Smooth muscle cell of the brain vasculature (primary cell): Measurements from ENCODE around the gene EPB41L1.

Experiments used
- DNase-seq: peaks from one replicate; pipeline ENCODE4 v3.0.0-alpha.2; 2012; ENCODE audit warnings: low read depth, low spot score

Gene EPB41L1

DNA sequence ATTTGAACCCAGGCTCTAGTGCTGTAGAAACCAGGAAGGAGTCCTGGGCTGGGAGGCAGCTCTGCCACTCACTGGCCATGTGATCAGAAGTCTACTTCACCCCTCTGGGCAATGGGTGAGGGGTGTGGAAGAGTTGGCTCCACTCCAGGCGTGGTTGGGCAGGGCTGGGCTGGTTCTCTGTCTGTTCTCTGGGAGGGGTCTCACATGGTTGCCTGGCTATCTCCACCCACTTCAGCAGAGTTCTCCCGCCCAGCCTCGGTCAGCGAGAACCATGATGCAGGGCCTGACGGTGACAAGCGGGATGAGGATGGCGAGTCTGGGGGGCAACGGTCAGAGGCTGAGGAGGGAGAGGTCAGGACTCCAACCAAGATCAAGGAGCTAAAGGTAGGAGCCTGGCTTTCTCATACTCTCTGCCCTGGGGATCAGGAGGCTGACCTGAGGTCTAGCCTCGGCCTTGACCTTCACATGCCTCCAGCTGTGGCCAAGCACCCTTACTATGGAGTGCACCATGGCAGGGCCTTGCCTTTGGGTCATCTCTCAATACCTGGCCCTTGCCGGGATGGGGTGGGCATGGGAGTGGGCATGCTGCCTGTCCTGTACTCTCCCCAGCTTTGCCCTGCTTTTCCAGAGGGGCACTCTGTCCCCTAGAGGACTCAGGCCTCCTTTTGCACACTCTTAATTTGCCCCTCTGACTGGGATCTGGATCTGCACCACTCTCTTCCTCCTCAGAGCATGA lies 39.6 kb downstream of the EPB41L1 start:
- DNase-seq, result no peak

DNA sequence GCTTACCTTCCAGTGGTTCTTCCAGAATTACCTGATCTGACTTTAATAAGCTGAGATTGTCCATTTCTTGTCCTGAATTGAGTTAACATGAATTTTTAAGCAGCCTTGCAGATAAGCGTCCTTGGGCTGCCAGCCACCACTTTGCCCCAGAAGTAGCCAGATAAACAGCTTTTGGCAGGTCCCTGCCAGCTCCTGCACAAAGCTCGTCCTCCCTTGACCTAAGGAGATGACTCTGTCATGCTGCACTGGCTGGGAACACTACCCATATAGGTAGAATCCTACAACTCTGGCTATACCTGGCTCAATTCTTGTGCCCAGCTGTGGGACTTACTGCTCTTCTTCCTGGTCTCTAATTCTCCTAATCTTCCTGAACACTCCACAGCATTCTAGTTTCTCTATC lies 42.1 kb downstream of the EPB41L1 start:
- DNase-seq, result no peak

- no peak for DNase-seq
Measured at GRCh38 chr20:36197271-36197670, 42.7 kb downstream of the EPB41L1 start.

DNA sequence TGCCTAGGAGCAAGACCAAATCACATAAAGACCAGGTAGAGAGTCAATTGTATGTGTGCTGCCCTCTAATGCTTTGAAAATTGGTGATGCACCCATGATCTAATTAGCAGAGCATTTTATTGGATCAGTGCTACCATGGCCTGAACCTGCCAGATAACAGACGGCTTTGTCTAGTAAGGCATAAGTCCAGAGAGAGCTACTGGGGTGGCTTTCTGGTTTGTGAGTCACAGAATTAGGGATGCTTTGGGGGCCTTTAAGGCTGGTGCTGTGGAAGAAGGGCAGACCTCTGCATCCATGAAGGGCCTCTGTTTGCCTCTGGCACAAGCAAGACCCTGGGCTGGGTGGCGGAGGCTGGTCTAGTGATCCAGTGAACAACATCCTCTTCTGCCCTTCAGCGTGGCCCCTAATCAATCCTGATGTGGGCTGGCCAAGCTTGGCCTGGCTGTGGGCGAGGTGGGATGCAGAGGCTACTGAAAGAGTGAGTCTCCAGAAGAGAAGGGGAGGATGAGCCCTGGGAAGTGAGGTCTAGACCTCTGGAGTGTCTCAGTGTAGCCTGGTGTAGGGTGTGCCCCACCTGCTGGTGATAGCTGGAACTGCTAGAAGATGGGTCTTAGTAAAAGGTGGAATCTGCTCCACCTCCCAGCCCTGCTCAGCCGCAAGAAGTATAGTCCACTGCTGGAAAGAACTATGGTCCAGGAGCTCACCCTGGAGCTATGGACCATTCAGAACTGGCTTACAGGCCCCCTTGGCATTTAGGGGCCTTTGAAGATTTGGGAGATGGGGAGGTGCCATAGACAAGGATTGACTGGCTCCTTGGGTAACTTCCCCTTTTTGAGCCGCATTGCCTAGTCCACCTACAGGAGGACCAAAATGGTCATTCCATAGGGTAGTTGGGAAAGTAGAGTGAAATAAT lies 45.1 kb downstream of the EPB41L1 start:
- DNase-seq, result peak; percentile 35

DNA sequence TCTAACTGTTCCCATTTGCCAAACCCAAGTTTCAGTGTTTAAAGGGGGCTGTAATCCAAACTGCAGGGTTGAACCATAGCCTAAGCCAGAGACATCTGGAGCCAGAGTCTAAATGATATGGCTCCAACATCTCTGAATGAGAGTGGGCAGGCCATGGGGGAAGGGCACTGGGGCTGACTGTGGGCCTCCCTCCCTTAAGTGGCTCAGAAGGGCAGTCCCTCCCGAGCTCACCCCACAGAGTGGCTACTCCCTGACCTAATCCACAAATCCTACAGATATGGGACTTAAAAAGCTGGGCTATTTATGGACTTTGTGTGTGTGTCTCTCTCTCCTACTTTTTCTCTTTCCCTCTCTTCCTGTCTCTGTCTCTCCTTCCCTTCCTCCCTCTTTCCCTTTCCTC lies 45.9 kb downstream of the EPB41L1 start:
- no peak for DNase-seq

DNA sequence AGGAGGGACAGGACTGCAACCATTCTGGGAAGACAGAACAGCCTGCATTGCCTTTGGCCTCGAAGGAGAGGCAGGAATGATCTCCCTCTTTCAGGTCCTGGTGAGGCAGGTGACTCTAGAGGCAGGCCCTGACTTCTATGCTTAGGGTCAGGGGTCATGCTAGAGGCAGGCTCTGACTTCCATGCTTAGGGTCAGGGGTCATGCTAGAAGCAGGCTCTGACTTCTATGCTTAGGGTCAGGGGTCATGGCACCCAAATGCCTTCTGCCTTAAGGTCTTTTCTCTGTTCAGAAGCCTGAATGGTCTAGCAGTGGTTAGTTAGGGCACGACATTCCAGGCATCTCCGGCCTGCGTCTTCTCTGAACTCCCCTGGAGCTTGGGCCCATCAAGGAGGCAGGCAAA lies 46.7 kb downstream of the EPB41L1 start:
- DNase-seq, result no peak

DNA sequence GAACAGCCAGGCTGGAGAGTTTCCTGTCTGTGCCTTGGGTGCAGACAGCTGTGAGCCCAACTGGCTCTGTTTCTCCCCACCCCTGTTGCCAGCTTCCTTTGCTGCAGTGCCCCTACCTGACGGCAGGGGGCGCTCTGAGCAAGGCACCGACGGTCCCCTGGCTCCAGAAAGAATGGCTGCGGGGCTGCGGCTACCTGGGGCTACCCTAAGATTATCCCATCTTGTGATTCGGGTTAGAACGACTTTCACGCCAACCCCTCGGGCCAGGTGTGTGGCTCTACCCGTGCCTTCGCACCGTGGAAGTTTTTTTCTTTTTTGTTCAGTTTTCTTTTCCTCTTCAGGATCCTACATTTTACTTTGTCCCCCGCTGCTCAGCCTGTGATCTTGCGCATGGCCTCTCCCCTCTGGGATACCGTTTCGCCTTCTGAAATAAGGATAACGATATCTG lies 48.4 kb downstream of the EPB41L1 start:
- no peak for DNase-seq

- no peak for DNase-seq
Measured at GRCh38 chr20:36203861-36204260, 49.3 kb downstream of the EPB41L1 start.

DNA sequence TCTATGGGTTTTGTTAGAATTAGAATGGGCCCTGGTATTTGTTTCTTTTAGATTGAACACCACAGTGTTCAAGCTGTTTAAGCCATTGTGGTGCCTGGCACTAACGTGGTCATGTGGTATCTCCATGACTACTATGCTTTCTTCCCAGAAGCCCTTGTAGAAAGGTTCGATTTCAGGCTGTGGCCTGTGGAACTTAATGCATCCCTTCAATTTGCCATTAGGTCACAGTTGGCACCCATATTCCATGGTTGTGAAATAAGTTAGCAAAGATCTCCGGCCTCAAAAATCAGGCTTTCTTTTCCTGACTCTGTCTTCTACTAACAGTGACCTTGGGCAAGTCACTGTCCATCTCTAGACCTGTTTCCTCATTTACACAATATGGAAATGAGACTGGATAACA lies 50.5 kb downstream of the EPB41L1 start:
- DNase-seq, result no peak

DNA sequence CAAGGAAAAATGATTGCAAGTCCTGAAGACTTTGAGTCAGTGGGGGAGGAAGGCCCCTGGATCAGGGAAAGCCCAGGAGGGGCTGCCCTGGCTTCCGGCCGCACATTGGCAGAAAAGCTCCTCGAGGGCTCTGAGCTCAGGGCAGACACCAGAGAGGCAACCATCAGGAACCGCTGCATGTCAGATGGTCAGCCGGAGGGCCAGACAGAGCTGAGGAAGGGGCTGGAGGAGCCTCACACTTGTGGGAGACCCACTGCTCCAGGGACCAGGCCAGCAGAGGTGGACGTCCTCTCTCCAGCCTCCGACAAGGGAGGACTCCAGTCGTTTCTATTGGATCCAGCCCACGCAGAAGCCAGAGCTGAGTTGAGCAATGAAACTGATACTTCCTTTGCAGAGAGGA lies 51.5 kb downstream of the EPB41L1 start:
- no peak for DNase-seq

DNA sequence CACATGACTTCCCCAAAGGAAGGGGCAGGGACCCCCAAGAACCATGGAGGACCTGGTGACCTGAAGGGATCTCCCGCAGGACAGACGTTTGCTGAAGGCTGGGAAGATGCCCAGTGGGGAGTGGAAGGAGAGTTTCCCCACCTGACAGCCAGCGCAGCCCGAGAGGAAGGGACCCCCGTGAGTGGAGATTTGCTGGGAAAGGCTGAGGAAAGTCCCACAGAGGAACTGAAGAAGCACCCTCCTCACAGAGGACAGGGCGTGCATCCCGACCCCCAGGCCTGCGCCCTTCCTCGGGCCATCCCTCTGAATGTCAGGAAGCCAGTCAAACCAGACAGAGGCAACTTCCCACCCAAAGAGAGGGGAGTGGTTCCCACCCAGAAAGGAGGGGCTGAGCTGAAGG lies 52.1 kb downstream of the EPB41L1 start:
- no peak for DNase-seq

DNA sequence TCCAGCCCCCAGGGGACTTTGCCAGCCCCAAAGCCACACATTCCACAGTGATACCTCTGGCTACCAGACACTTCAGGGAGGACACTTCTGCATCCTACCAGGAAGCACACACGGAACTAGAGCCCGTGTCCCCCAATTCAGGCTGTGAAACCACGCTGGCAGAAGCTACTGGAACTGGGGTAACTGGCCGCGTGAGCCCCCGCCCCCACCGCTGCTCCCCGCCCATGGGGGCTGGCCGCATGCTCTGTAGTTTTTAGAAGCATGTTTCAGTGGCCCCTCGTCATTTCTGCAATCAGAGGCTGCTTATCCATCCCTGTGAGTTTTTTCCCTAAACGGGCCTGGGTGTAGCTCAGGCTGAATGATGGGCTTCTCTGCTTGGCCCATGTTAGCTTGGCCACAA lies 53.1 kb downstream of the EPB41L1 start:
- DNase-seq, result no peak

DNA sequence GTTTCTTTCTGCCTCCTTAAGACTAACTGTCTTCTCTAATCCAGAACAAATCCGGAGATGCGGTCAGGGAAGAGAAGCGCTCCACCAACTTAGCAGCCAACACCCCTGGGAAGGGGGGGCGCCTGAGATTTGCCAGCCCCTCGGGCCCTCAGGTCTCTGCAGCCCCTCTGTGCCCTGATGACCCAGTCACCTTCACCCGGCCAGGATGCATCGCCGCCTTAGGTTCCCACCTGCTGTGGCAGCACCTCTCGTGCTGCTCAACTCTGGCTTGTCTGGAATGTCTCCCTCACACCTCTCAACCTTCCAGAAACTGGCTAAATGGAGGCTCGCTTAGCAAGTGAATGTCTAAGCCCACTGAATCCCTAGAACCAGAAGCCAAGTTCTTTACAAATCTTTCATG lies 53.7 kb downstream of the EPB41L1 start:
- no peak for DNase-seq

GRCh38 chr20:36210436-36211021 lies 56.0 kb downstream of the EPB41L1 start:
- no peak for DNase-seq

DNA sequence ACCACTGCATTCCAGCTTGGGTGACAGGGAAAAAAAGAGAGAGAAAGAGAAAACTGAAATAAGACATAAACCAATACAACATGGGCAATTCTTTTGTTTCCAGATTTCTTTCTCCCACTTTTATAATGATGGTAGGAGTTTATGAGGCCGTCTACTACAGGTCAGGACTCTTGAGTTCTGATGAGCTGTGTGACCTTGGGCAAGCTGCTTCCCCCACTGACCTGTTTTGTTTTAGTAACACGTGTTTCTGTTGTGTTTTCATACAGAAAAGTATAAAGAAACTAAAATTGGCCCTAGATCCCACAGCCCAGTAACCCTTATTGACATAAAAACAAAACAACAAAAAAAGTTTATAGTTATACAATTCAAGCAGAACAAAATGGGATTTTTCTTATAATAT lies 58.8 kb downstream of the EPB41L1 start:
- no peak for DNase-seq

DNA sequence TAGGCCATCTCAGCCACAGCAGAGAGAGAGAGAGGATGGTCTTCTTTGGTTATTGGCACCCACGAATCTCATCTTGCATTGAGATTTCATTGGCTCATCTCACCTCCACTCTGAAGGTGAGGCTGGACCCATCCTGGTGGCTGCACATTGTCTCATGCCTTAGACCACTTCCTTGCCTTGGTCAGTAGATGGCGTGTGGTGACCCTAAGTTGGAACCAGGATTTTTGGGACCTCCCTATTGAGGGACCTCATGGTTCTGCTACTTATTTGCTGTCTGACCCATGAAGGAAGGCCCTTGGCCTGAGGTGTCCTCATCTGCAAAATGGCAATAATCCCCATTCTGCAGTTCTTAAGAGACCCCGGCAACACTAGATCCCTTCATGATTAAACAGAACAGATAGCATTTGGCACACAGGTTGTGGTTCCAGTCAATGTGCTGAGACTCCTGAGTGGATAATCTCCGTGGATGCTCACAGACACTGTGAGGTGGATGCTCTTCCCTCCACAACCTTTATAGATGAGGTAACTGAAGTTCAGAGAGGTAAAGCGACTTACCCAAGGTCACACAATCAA lies 60.2 kb downstream of the EPB41L1 start:
- DNase-seq, result no peak

- DNase-seq, result no peak
Measured at GRCh38 chr20:36215778-36216177, 61.2 kb downstream of the EPB41L1 start.

DNA sequence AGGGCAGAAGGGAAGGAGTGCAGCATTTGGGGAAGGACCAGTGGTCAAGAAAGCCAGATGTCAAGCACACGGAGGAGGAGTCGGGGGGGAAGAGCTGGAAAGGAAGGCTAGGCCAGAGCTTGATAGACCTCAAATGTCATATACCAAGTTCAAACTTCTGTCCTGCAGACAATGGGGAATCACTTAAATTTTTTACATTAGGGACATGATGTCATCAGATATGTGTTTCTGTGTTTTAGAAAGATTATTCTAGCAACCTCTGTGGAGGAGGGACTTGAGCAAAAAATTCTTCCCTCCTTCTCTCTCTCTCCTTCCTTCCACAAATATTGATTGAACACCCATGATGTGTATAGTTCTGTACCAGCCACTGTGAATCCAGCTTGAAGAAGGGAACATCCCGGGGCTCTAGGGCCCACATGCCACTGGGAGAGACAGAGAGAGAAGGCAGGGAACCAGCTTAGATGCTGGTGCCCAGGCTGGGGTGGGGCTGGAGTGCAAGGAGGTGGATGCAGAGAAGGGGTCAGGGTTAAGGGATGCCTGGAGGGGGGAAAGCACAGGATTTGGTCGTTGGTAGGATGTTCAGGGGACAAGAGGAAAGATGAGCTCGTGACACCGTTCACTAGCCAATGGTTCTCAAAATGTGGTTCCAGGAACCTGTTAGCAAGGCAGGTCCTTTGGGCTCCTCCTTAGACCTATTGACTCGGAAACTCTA lies 61.9 kb downstream of the EPB41L1 start:
- no peak for DNase-seq

DNA sequence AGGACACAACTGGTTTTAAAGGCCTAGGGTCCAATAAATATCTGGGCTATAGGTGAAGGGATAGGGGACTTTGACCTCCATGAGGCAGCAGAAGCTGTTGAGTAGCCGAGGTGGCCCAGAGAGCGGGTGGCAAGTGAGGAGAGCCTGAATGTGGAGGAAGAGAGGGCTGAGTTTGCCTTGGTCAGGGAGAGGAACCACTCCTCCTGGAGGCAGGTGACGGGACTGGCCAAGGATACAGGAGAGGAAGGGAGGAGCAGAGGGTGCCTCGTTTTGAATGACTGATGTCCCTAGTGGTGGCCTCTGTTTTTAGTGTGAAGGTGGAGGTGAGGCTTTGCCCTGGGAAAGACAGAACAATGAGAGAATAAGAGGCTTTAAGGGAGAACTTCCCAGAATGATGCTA lies 62.7 kb downstream of the EPB41L1 start:
- no peak for DNase-seq

DNA sequence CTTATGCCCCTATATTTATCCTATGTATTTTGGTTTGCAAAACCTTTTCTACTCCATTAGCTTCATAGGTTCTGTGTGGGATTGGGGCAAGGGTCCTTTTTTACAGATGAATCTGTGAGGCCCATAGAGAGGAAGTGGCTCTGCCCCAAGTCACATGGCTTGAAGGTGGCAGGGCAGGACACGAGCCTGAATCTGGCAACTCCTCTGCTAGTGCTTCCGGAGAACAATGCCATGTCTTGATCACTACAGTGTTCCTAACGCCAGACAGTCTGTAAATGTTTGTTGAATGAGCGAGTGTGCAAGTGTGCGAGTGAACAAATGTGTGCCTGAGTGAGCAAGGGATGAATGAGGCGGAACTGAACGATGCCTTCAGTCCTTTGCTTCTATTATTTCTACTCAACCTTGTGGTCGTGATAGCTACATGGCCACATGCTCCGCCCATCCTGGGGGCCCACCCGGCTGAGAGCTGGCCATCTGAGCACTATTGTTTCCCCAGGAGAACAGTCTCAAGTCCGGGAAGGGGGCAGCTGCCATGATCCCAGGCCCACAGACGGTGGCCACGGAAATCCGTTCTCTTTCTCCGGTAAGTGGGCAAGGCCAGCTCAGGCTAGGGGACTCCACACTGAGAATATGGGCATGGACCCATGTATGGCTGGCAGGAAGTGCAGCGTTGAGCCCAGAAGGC lies 64.0 kb downstream of the EPB41L1 start:
- DNase-seq, result no peak

DNA sequence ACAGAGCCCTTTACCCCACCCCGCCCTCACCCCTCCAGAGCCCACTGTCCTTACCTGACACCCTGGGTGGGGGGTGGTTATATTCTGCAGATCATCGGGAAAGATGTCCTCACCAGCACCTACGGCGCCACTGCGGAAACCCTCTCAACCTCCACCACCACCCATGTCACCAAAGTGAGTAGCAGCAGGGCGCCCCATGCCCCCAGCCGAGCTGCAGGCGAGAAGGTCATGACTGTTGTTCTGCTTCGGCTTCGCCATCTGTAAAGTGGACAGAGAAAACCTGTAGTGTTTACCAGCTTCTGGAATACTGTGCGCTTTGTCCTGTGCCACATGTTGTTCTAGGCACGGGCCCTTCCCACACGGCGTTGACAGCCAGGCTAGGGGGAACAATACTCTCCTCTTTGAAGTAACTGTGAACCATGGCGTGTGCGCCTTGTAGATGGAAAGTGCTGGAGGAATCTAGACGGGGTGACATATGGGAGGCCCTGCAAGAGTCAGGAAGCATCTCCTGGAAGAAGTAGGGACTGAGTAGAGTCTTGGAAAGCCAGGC lies 65.2 kb downstream of the EPB41L1 start:
- no peak for DNase-seq
